ENCODE data around the gene USP22.

DNA sequence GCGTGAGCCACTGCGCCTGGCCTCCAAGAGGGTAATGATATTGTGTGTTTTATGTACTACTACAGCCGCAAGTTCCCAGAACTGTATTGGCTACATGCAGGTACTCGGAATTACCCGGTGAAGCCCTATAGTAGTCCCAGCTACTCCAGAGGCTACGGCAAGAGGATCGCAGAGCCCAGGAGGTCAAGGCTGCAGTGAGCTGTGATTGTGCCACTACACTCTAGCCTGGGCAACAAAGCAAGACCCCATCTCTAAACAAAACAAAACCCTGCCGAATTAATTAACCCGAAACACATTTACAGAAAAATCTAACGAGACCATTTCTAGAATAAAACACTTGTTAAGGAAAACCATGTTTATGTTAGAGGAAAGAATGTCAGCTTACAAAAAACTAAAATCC is 2.2 kb upstream of the USP22 start:
- TF ChIP-seq, protein P1, sequence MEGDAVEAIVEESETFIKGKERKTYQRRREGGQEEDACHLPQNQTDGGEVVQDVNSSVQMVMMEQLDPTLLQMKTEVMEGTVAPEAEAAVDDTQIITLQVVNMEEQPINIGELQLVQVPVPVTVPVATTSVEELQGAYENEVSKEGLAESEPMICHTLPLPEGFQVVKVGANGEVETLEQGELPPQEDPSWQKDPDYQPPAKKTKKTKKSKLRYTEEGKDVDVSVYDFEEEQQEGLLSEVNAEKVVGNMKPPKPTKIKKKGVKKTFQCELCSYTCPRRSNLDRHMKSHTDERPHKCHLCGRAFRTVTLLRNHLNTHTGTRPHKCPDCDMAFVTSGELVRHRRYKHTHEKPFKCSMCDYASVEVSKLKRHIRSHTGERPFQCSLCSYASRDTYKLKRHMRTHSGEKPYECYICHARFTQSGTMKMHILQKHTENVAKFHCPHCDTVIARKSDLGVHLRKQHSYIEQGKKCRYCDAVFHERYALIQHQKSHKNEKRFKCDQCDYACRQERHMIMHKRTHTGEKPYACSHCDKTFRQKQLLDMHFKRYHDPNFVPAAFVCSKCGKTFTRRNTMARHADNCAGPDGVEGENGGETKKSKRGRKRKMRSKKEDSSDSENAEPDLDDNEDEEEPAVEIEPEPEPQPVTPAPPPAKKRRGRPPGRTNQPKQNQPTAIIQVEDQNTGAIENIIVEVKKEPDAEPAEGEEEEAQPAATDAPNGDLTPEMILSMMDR (IDR thresholded peaks at IDR 0.05) = no peak
- no peak for TF ChIP-seq POLR2A (IDR thresholded peaks at IDR 0.05)
- no peak for TF ChIP-seq POLR2AphosphoS5 (IDR thresholded peaks at IDR 0.05)

Data from stomach (tissue), 4 donors.